NCI-H226 (cell line): ENCODE results near the gene PIGBOS1.
"Not testable (repeated sequence)": the region's sequence is repeated elsewhere in the genome, so short reads cannot be mapped to it uniquely, and the experiment has no call there.

Experiments used
- DNase-seq: peaks from one replicate; pipeline ENCODE4 v3.0.0-alpha.2; 2015

PIGBOS1 gene

GRCh38 chr15:55290528-55291057 is 28.3 kb downstream of the PIGBOS1 start:
- DNase-seq, result peak; percentile 72

DNA sequence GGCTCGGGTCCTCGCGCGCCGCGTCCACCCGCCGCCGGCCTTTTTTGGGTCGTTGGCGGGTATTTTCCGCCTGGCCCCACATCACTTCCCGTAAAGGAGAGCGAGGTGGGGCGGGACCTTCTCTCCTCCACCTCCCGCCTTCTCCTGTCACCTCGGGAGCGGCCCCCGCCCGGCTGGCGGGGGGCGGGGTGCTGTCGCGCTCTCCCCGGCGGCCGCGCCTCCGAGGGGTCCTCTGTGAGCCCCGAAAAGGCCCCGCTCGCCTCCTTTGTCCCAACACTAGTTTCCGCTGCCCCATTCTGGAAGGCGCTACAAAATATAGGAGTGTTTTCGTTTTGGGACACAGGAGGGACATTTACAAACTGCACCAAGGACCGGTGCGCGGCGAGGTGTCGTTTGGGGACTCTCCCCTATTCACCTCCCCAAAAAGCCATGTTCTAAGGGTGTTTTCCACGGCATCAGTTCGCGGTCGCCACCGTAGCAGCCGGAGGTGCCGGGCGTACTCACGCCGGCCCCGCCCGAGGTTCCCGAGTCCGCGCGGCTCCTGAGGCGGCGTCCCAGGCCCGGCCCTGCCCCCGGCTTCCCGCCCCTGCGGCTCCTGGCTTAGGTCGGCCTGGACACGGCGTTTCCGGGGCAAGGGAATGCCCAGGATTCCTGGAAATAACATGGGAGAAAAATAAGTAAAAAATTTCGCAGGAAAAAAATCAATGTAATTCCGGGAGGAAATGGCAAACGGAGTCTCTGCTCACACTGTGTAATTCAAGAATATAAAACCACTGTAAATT is 29.0 kb downstream of the PIGBOS1 start, which contains the start of gene RAB27A:
Gene RAB27A (minus strand): TSS at position 68 of the 782 bp plus-strand sequence. CDS start 54,879 bp downstream, outside the sequence.
- peak; percentile 89 for DNase-seq

DNA sequence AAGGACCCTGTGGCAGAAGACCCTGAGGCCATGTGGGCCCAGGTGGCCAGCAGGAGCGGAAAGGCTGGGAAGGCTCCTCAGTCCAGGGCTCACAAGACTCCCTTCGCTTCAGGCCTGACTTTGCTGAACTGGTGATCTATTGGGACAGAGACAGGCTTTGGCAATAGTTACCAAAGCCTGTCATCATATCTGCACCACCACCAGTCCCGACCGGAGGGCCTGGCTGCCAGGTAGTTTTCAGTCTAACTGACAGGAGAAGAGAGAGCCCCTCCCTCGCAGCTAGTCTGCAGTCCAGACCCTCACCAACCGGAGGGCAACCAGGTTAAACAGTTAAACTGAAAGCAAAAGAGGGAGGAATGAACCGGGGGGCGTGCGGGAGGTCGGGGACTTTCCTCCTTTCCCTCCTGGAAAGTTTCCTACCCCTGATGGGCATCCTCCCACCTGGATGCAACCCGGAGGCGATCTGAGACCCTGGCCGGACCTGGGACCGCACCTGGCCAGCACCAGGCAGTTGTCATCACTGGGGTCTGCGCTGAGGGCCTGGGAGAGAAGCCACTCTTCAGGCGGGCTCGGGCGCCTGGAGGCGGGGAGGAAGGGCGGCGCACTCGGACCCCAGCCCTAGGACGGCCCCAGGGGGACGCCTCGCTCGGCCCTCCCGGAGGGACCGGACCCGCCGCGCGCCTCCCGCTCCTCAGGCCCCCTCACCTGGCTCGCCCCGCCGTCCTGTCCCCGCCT is 29.7 kb downstream of the PIGBOS1 start:
- DNase-seq, result no peak

- DNase-seq, result no peak
These were observed 30.8 kb downstream of the PIGBOS1 start for GRCh38 chr15:55288006-55288717.

DNA sequence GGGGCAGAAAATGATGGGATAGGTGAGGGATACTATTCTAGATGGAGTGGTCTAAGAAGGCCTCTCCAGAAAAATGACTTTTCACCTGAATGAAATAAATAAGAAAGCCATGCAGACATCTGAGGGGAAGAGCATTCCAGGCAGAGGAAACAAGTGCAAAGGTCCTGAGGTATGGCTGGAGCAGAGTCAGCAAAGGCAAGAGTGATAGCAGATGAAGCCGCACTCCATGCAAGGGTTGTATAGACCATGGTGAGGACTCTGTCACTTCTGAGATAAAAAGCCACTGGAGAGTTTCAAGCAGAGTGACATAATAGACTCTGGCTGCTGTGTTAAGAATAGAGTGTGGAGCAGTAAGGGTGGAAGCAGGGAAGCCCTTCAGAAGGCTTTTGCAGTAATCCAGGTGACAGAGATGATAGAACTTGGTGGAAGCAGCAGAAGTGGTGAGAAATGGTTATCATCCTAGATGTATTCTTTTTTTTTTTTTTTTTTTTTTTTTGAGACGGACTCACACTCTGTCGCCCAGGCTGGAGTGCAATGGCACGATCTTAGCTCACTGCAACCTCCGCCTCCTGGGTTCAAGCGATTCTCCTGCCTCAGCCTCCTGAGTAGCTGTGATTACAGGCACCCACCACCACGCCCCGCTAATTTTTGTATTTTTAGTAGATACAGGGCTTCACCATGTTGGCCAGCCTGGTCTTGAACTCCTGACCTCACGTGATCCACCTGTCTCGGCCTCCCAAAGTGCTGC is 32.3 kb downstream of the PIGBOS1 start:
- DNase-seq, result not testable (repeated sequence)

DNA sequence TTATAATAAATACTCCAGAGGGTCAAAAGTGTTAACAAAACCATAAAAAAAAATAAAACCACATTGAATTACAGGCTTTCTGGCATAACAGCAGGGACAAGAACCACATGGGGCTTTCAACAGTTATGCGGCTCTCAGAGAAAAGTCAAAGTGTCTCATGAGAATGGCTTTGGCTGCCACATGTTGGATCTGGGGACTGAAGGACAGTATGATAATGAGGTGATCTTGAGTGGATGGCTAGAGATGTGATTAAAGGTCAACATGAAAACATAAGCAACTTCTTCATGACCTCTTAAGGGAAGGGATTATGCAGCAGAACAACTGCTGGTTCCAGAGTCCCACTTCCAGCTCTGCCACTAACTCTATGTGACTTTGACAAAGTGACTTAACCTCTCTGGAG is 34.5 kb downstream of the PIGBOS1 start:
- DNase-seq, result no peak

- DNase-seq, result no peak
These were observed 35.4 kb downstream of the PIGBOS1 start for GRCh38 chr15:55283379-55284147.

GRCh38 chr15:55282284-55282833 is 36.6 kb downstream of the PIGBOS1 start:
- peak; percentile 88 for DNase-seq

GRCh38 chr15:55281517-55282228 is 37.2 kb downstream of the PIGBOS1 start:
- no peak for DNase-seq

DNA sequence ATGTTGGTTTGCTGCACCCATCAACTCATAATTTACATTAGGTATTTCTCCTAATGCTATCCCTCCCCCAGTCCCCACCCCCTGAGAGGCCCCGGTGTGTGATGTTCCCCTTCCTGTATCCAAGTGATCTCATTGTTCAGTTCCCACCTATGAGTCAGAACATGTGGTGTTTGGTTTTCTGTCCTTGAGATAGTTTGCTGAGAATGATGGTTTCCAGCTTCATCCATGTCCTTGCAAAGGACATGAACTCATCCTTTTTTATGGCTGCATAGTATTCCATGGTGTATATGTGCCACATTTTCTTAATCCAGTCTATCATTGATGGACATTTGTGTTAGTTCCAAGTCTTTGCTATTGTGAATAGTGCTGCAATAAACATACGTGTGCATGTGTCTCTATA is 38.3 kb downstream of the PIGBOS1 start:
- not testable (repeated sequence) for DNase-seq

GRCh38 chr15:55279746-55280351 is 39.1 kb downstream of the PIGBOS1 start:
- peak; percentile 85 for DNase-seq

DNA sequence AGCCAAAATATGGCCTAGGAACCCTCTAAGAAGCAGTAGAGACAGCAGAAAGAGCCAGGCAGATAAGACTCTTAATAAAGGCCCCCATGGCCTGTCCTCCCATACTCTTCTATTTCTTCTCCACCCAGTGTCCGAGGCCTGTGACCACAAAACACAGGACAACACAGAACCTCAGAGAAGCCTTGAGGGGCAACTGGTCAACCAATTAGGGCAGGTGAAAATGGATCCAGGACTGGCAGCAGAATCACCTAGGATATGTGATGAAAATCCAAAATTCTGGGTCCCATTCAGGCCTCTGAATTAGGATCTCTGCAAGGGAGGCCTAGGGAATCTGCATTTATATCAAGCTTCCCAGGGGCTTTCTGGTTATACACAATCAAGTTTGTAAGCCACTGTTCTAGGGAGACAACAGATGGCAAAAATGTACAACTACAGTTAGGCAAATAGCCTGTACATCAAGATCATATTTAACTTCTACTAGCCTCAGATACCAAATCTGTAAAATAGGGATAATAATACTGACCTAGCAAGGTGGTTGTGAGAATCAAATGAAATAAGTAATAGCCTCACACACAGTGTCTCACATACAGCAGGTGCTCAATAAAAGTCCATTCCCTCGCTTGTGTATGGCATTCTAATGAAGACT is 39.7 kb downstream of the PIGBOS1 start:
- DNase-seq, result no peak

DNA sequence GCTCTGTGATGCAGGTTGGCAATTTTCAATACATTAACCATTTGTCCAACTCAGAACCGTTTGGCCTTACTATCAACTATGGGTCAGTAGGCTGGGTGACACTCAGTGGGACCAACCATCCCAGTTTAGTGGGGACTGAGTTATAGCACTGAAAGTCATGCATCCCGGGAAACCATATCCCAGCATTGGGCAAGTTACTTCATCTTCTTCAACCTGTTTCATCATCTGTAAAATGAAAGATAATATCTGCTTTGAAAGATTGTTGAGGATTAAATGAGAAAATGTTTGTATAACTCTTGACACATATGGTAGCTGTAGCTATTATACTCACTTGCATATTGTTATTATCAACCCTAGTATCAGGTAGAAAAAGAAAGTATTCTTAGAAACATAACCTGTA is 41.2 kb downstream of the PIGBOS1 start:
- DNase-seq, result no peak

DNA sequence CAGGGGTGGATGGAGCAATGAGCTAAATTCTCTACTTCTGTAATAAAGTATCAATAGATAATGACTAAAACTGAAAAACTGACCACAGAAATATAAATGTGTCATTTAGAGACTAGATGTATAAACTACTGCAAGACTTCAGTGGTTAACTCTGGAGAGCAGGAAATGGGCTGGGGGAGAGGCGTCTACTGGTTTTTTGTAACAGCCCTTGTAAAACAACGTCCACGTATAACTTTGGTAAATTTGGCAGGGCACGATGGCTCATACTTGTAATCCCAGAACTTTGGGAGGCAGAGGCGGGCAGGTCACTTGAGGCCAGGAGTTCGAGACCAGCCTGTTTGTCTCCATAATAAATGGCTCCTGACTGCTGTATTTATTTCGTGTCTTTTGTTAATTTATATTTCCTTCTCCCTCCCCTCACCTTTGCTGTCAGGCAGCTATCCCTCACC is 41.8 kb downstream of the PIGBOS1 start:
- DNase-seq, result no peak

- no peak for DNase-seq
These were observed 42.6 kb downstream of the PIGBOS1 start for GRCh38 chr15:55276324-55276723.

DNA sequence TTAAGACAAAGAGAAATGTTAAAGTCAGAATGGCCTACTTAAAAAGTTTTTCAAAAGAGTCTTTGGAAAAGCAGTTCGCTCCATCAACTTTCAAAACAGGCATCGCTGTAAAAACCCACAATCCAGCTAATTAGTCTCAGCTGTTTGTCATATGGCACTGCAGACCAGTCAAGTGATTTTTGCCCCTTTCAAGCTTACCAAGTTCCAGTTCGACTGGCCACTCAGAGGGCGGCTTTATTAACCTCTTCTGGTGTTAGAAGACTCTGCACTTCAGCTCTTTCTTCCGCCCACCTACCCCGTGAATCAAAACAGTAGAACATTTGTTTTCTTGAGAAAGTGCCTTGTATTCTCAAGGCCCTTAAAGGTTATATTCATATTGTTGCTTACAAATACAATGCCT is 48.6 kb downstream of the PIGBOS1 start:
- no peak for DNase-seq

- DNase-seq, result no peak
These were observed 50.7 kb downstream of the PIGBOS1 start for GRCh38 chr15:55268176-55268695.

GRCh38 chr15:55267401-55268175 is 51.3 kb downstream of the PIGBOS1 start:
- peak; percentile 66 for DNase-seq
